Inferior parietal cortex (tissue), 1 donor: ENCODE results near the gene C1R.
"Not testable (repeated sequence)": the region's sequence is repeated elsewhere in the genome, so short reads cannot be mapped to it uniquely, and the experiment has no call there.

Experiments
- DNase-seq: peaks from one replicate; pipeline ENCODE4 v3.0.0-alpha.2; 2016; ENCODE audit errors: extremely low spot score

Gene C1R

DNA sequence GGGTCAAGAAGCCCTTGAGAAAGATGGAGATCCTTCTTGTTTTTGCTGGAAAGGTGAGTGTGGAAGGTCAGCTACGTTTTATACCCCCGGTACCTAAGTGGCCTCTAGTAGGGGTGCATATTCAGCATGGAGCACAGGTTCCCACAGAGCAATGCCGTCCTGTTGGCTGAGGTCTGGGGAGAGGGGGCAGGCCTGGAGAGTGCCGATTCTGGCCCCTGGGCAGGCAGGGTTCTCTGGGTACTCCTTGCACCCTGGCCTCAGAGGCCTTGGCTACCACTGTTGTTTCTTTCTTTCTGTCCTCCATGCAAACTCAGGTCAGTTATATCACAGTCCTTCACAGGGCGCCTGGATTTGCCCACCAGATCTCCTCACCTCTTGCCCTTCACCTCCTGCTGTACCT lies 27.9 kb upstream of the C1R start:
- DNase-seq = no peak

- DNase-seq = no peak
These were observed 26.6 kb upstream of the C1R start for GRCh38 chr12:7118881-7119280.

DNA sequence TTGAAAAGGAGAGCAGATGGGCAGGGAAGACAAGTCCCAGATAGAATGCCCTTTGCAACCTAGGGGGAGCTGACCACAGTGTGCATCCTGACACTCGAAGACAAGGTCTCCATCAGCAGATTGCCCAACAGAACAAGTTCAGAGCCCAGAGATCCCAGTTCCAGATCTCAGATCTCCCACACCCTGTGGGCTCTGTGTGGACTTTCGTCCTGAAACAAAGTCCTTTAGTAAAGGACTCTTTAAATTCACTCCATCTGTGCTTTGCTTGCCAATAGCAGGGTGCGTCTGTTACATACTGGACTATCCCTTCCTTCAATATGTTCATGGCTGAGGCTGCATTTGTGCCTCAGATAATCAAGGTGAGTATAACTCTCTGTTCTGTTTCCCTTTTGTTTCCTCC lies 25.4 kb upstream of the C1R start:
- no peak for DNase-seq

DNA sequence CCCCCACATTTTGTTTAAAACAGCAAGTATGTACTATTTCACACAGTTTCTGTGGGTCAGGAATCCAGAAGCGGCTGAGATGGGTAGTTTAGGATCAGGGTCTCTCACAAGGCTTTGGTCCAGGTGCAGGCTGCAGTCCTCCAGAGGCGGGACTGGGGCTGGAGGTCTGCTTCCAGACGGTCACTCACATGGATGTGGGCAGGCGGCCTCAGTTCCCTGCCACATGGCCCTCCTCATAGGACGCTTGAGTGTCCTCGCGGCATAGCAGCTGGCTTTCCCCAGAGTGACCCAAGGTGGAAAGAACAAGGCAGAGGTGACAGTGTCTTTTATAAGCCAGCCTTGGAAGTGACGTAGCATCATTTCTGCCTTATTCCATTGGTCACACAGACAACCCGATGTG lies 24.7 kb upstream of the C1R start:
- DNase-seq = no peak

GRCh38 chr12:7116196-7116595 lies 24.0 kb upstream of the C1R start:
- DNase-seq = no peak

DNA sequence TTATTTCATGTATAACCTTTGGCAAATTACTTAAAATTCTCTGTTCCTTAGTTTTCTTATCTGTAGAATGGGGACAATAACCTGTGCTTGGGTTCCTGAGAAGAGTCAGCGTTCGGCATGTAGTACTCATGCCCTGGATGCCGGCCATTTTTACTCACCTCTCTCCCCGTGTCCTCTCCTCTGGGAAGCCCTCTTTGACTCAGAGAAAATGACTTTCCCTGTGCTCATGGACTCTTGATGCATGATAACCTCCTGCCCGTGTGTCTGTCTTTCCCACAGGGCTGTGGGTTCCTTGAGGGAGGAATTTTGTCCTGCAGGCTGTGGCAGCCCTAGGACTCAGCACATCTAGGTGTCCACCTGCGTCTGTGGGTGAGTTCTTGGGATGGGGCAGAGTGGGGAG lies 22.6 kb upstream of the C1R start:
- DNase-seq = no peak

GRCh38 chr12:7114008-7114407 lies 21.8 kb upstream of the C1R start:
- no peak for DNase-seq

- peak; percentile 66 for DNase-seq
These were observed 21.2 kb upstream of the C1R start for GRCh38 chr12:7113389-7113871.

DNA sequence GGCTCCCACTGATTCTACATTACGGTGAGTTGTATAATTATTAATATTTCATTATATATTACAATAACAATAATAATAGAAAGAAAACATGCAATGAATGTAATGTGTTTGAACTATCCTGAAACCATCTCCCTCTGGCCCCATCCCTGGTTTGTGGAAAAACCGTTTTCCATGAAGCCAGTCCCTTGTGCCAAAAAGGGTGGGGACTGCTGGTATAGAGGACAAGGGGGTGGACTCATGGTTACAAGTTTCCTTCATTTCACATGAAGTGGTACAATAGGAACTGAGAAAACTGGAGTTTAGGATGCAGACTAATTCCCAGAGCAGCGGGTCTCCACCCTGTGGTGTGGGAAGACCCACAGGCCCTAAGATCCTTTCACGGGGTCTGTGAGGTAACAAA lies 19.8 kb upstream of the C1R start:
- DNase-seq = no peak

- DNase-seq = no peak
These were observed 18.4 kb upstream of the C1R start for GRCh38 chr12:7110661-7111060.

- DNase-seq = no peak
These were observed 17.3 kb upstream of the C1R start for GRCh38 chr12:7109572-7109920.

- DNase-seq = peak; percentile 81
These were observed 16.7 kb upstream of the C1R start, which contains the start of gene C1RL for GRCh38 chr12:7108796-7109571. C1RL (minus strand) TSS chr12:7109214; CDS start chr12:7109180, 34 bp downstream.

GRCh38 chr12:7108003-7108795 lies 16.0 kb upstream of the C1R start:
- no peak for DNase-seq

DNA sequence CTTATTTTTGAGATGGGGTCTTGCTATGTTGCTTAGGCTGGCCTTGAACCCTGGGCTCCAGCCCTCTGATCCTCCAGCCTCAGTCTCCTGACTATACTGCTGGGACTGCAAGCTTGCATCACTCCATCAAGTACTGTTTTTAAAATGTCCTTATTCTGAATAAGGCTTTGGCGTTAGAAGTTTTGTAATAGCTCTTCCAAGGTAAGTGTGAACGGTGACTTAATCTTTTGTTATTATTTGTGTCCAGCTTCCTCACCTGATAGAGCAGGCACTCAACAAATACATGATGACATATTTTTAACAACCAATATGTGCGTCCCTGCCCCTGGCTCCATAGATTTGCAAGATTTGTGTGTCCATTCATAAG lies 15.4 kb upstream of the C1R start:
- no peak for DNase-seq

- not testable (repeated sequence) for DNase-seq
These were observed 14.9 kb upstream of the C1R start for GRCh38 chr12:7107181-7107580.

- no peak for DNase-seq
These were observed 13.8 kb upstream of the C1R start for GRCh38 chr12:7106082-7106481.

DNA sequence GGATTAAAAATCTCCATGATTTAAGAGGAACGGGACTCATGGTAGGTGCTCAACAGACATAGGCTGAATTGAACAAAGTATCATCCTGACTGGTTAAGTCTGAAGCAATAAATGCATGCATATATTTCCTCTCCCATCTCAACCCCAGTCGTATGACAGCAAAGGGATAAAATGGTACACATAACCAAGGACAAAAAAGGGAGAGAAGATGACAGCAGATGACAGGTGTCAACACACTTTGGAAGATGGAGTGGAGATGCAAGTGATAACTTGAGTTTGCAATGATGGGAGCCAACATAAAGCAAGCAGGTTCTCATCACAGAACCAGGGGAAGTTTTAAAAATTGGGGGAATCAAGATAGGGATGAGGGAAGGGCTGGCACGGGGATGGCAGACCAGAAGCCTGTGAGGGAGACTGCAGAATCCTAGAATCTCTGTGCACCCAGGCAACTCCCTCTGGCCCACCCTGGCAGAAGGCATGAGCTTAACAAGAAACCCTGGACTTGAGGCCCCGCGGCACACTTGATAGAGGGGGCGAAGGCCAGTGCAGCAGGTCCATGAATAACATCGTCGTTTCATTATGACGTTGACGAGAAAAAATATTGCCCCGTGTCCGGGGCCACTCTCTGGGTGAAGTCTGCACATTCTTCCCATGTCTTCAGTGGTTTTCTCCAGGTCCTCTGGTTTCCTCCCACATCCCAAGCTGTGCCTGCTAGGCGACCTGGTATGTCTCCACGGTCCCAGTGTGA lies 11.8 kb upstream of the C1R start:
- DNase-seq = no peak

DNA sequence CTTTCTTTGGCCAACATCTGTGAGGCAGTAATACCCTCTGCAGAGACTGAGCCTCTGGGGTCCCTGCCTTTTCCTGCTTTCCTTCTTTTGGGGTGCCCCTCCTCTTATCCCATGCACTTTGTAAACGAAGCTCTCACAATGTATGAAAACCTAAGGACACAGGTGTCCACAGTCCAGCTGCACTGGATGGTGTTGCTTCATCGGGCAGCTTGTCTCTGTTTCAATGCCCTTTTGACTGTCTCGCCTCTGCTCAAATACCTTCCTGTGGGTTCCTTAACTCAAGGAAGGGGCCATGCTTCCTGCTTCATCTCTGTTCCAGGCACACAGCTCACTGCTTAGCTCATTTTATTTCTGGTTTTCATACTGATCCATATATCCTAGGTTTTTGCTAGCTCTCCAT lies 10.3 kb upstream of the C1R start:
- DNase-seq = no peak

DNA sequence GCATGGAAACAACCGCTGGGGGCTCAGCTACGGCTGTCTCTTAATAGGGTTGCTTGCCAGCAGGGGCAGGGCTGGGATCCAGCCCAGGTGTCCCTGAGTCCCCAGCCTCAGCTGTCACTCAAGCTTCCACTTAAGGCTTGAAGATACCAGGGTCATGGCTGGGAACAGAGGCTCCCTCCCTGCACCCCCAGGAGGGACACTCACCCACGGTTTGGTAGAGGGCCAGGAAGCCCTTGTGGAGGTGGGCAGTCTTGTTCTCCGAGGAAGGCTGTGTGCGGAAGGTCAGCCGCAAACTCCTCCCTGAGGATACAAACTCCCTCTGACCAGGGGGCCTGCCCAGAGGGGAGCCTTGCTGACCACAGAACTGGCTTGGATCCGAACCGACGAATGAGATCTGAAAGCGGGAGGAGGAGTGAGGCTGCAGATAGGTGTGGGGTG lies 9.5 kb upstream of the C1R start:
- DNase-seq = no peak

- DNase-seq = no peak
These were observed 8.9 kb upstream of the C1R start for GRCh38 chr12:7101047-7101693.

- DNase-seq = no peak
These were observed 8.0 kb upstream of the C1R start for GRCh38 chr12:7100239-7100638.
